HCT116 (cell line): ENCODE data around the gene KLHL2. TPM values are rescaled to one million over a fixed set of nuclear protein-coding genes. Genes with fewer than 3 reads are reported as not detected.

ENCODE experiments used
- ATAC-seq: fragments of 200-7000 bp; cut with Tn5 transposase; 2 replicates; pipeline ENCODE4 v1.9.1; 2020; ENCODE audit warnings: mild to moderate bottlenecking, moderate library complexity
- BruUV-seq: library from RNA; stranded (reverse); fragments of 400-500 nt; replicated peaks from 2 replicates; lab custom pipeline; 2021; lab: Mats Ljungman, UMichigan
- CTCF ChIA-PET: fragments of 300-600 bp; sonication (Branson Sonifier 250); formaldehyde crosslinking; loops from one replicate; lab custom pipeline; 2021; ENCODE audit warnings: antibody characterized with exemption; lab: Charles Lee
- POLR2A ChIA-PET: fragments of 300-600, 350-600 bp; sonication (Branson Sonifier 250); formaldehyde crosslinking; loops from one replicate; lab custom pipeline; 2021; ENCODE audit warnings: antibody characterized with exemption; lab: Charles Lee
- RAD21 ChIA-PET, 2 experiments: fragments of 300-600 bp; sonication (Branson Sonifier 250); formaldehyde crosslinking; loops; one replicate each; lab custom pipeline; 2023; ENCODE audit warnings: low total read pairs in 2 of 2; ENCODE audit not compliant: uncharacterized antibody in 2 of 2, unreplicated experiment in 2 of 2, low non-redundant PET in 1 of 2; lab: Charles Lee
- DNase-seq: peaks from one replicate; pipeline ENCODE4 v3.0.0-alpha.2; 2010; ENCODE audit warnings: low read depth, low spot score
- H2AFZ ChIP-seq: fragments of 200-600 bp; shearing (Covaris generic), sonication (generic); 2 replicates; pipeline ENCODE4 v1.6.1; 2017; ENCODE audit warnings: low read depth, mixed run types, mixed read lengths, antibody characterized with exemption, low read length; ENCODE audit not compliant: poor library complexity, severe bottlenecking
- H3K27ac ChIP-seq: 2 replicates; pipeline ENCODE4 v1.5.1; 2012; ENCODE audit warnings: low read depth, low read length
- H3K27me3 ChIP-seq: fragments of 200-600 bp; sonication (generic); 2 replicates; pipeline ENCODE4 v1.6.1; 2016; ENCODE audit warnings: mixed run types, low read length, mixed read lengths; ENCODE audit not compliant: insufficient read depth
- H3K36me3 ChIP-seq, 2 experiments: fragments of 200-500 bp in 1 of 2; fragments of 200-600 bp in 1 of 2; sonication (Bioruptor generic) in 1 of 2; sonication (generic) in 1 of 2; 2 replicates each; pipeline versions ENCODE4 v1.5.1 to v1.6.1; 2014 to 2016; ENCODE audit warnings: low read length in 2 of 2, inconsistent platforms in 1 of 2, mixed read lengths in 1 of 2, mixed run types in 1 of 2; ENCODE audit not compliant: insufficient read depth in 2 of 2, control insufficient read depth in 1 of 2
- H3K4me1 ChIP-seq, 2 experiments: fragments of 200-600 bp in 1 of 2; sonication (generic) in 1 of 2; 2 replicates each; pipeline versions ENCODE4 v1.5.1 to v1.6.1; 2012 to 2017; ENCODE audit warnings: low read length in 2 of 2, inconsistent platforms in 1 of 2, mild to moderate bottlenecking in 1 of 2, mixed read lengths in 1 of 2, mixed run types in 1 of 2, moderate library complexity in 1 of 2; ENCODE audit not compliant: insufficient read depth in 2 of 2, control insufficient read depth in 1 of 2
- H3K4me2 ChIP-seq: fragments of 200-600 bp; sonication (generic); 2 replicates; pipeline ENCODE4 v1.6.1; 2017; ENCODE audit warnings: mixed run types, low read length, mixed read lengths
- H3K4me3 ChIP-seq, 2 experiments: fragments of 200-600 bp in 1 of 2; sonication (generic) in 1 of 2; replicated peaks in 1 of 2; 2 replicates each; pipeline ENCODE4 v1.5.1; 2011 to 2016; ENCODE audit warnings: low read length in 2 of 2, control low read depth in 1 of 2, low read depth in 1 of 2, mild to moderate bottlenecking in 1 of 2, mixed read lengths in 1 of 2, mixed run types in 1 of 2
- H3K79me2 ChIP-seq: fragments of 200-600 bp; sonication (generic); 2 replicates; pipeline ENCODE4 v1.6.1; 2017; ENCODE audit warnings: mild to moderate bottlenecking, mixed run types, low read length, moderate library complexity, mixed read lengths; ENCODE audit not compliant: insufficient read depth
- H3K9ac ChIP-seq: fragments of 200-600 bp; sonication (generic); 2 replicates; pipeline ENCODE4 v1.6.1; 2016; ENCODE audit warnings: low read length, mixed read lengths
- H3K9me2 ChIP-seq: fragments of 200-600 bp; sonication (generic), shearing (Covaris generic); 2 replicates; pipeline ENCODE4 v1.6.1; 2017; ENCODE audit warnings: mixed run types, mild to moderate bottlenecking, moderate library complexity; ENCODE audit not compliant: insufficient read depth
- H3K9me3 ChIP-seq, 2 experiments: fragments of 200-500 bp in 1 of 2; fragments of 200-600 bp in 1 of 2; sonication (Bioruptor generic) in 1 of 2; sonication (generic) in 1 of 2; 2 replicates each; pipeline ENCODE4 v1.6.1; 2014 to 2017; ENCODE audit warnings: low read length in 2 of 2, mixed read lengths in 2 of 2, inconsistent platforms in 1 of 2, low read depth in 1 of 2, mild to moderate bottlenecking in 1 of 2, mixed run types in 1 of 2, moderate library complexity in 1 of 2; ENCODE audit not compliant: control insufficient read depth in 1 of 2, insufficient read depth in 1 of 2
- H4K20me1 ChIP-seq: fragments of 200-600 bp; sonication (generic), shearing (Covaris generic); 2 replicates; pipeline ENCODE4 v1.6.1; 2017; ENCODE audit warnings: mixed run types, mild to moderate bottlenecking, moderate library complexity; ENCODE audit not compliant: insufficient read depth
- ATF3 ChIP-seq: IDR thresholded peaks from 2 replicates; pipeline ENCODE4 v1.6.1; 2012
- CBX3 ChIP-seq: IDR thresholded peaks from 2 replicates; pipeline ENCODE4 v1.6.1; 2012; ENCODE audit warnings: low read depth
- EZH2 ChIP-seq: fragments of 200-600 bp; sonication (generic); IDR thresholded peaks from 2 replicates; pipeline ENCODE4 v1.6.1; 2017; ENCODE audit warnings: antibody characterized with exemption, mixed run types
- EZH2phosphoT487 ChIP-seq: fragments of 200-600 bp; IDR thresholded peaks from 2 replicates; pipeline ENCODE4 v1.6.1; 2018; ENCODE audit warnings: antibody characterized with exemption, borderline replicate concordance
- FOSL1 ChIP-seq: IDR thresholded peaks from 2 replicates; pipeline ENCODE4 v1.6.1; 2012; ENCODE audit warnings: low read depth
- JUND ChIP-seq: IDR thresholded peaks from 2 replicates; pipeline ENCODE4 v1.6.1; 2012
- POLR2AphosphoS5 ChIP-seq: IDR thresholded peaks from 2 replicates; pipeline ENCODE4 v1.6.1; 2011; ENCODE audit warnings: mild to moderate bottlenecking, low read depth, low read length, moderate library complexity
- RAD21 ChIP-seq: IDR thresholded peaks from 2 replicates; pipeline ENCODE4 v1.6.1; 2012; ENCODE audit warnings: low read depth, mild to moderate bottlenecking
- SP1 ChIP-seq: IDR thresholded peaks from 2 replicates; pipeline ENCODE4 v1.6.1; 2012; ENCODE audit warnings: low read depth
- TCF7L2 ChIP-seq: IDR thresholded peaks from 2 replicates; pipeline ENCODE4 v1.7.0; 2011; ENCODE audit warnings: borderline replicate concordance, inconsistent platforms; ENCODE audit not compliant: insufficient read depth, insufficient read length; ENCODE audit errors: extremely low read depth
- YY1 ChIP-seq: IDR thresholded peaks from 2 replicates; pipeline ENCODE4 v1.6.1; 2011; ENCODE audit warnings: low read length, low read depth, moderate library complexity, mild to moderate bottlenecking; ENCODE audit not compliant: insufficient replicate concordance; ENCODE audit errors: extremely low read depth
- ZFX ChIP-seq: fragments of 450-650 bp; IDR thresholded peaks from 2 replicates; pipeline ENCODE4 v1.6.1; 2017
- ZNF274 ChIP-seq: fragments of 200-500 bp; sonication (Bioruptor generic); IDR thresholded peaks from 2 replicates; pipeline ENCODE4 v1.6.1; 2014; ENCODE audit warnings: mild to moderate bottlenecking, low read depth, low read length, inconsistent platforms
- intact Hi-C: fragments of 100-400 bp; cut with micrococcal nuclease; formaldehyde crosslinking; loops from 2 replicates; pipeline ENCODE4 v1.10.0; 2022
- total RNA-seq: library from RNA; stranded (reverse); gene quantifications from one replicate; pipeline ENCODE4 v1.2.1, GENCODE V29; 2021; ENCODE audit not compliant: unreplicated experiment
- TF ChIP-seq, protein P1 (sequence below): IDR thresholded peaks from 2 replicates; pipeline ENCODE4 v1.6.1; 2012
- TF ChIP-seq, protein P2 (sequence below), 3 experiments: fragments of 200-600 bp in 1 of 3; sonication (generic) in 1 of 3; IDR thresholded peaks in 2 of 3; conservative IDR thresholded peaks in 1 of 3; 2 replicates each; pipeline ENCODE4 v1.5.1; 2012 to 2017; ENCODE audit warnings: low read depth in 2 of 3, low read length in 2 of 3, antibody characterized with exemption in 1 of 3, borderline replicate concordance in 1 of 3, control low read depth in 1 of 3, mild to moderate bottlenecking in 1 of 3, mixed read lengths in 1 of 3, mixed run types in 1 of 3, moderate library complexity in 1 of 3; ENCODE audit not compliant: insufficient read depth in 1 of 3
- TF ChIP-seq, protein P3 (sequence below): IDR thresholded peaks from 2 replicates; pipeline ENCODE4 v1.6.1; 2012; ENCODE audit warnings: low read depth

KLHL2 gene
- total RNA-seq, 1 experiment from 2014 or later: 24.6 TPM

- peaks cover 3% of the 10 kb centered on the region; the same call in 1 of the 2 replicates for H4K20me1 ChIP-seq
- H3K4me3 ChIP-seq: no peak overlapping the region
- H3K27me3 ChIP-seq: no peaks in the 10 kb centered on the region
- DNase-seq: no peak
- no peak for TF ChIP-seq TCF7L2
- no peaks in the 10 kb centered on the region for H3K9me2 ChIP-seq
- POLR2A ChIA-PET: no interaction called here
- intact Hi-C loops: no loop called here
- H3K4me2 ChIP-seq: no peak overlapping the region
- H3K79me2 ChIP-seq: no peaks in the 10 kb centered on the region
- no peak overlapping the region for H3K27ac ChIP-seq
- ATAC-seq: no peak
- H3K4me1 ChIP-seq: no peaks in the 10 kb centered on the region
- CTCF ChIA-PET: no interaction called here
- H3K9me3 ChIP-seq: no peaks in the 10 kb centered on the region
- H2AFZ ChIP-seq: no peak overlapping the region
- RAD21 ChIA-PET: no interaction called here
- no TSS peak for BruUV-seq
- peaks cover 0 to 5% of the 10 kb centered on the region in 2 experiments; a peak in 1 of 4 replicates for H3K36me3 ChIP-seq
- H3K9ac ChIP-seq: no peak overlapping the region
These were observed 95.3 kb downstream of the KLHL2 start for GRCh38 chr4:165302658-165303057.

DNA sequence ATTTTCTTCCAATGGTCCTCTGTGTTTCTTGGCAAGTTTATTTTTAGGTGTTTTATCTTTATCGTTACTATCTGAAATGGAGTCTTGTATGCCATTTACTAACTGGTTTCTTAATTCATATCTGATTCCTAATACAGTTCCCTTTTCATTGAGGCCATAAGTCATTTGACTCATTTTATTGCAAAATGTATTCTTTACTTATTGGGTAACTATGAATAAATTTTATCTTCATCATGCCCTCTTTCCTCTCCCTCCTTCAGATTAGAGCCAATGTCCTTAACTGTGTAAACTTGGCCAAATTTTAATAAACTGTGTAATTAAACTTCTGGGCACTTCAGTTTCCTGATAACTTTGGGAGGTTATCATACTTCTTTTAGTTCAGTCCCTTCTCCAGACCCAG is 100.8 kb downstream of the KLHL2 start:
- RAD21 ChIA-PET: no interaction called here
- H3K4me2 ChIP-seq: no peak overlapping the region
- no peak for DNase-seq
- no peak overlapping the region for H3K27ac ChIP-seq
- no peak overlapping the region for H3K4me3 ChIP-seq
- H2AFZ ChIP-seq: no peak overlapping the region
- peaks cover 3% of the 10 kb centered on the region; the same call in 1 of the 2 replicates for H4K20me1 ChIP-seq
- H3K27me3 ChIP-seq: no peaks in the 10 kb centered on the region
- no peak for ATAC-seq
- H3K9me2 ChIP-seq: no peaks in the 10 kb centered on the region
- POLR2A ChIA-PET: no interaction called here
- no peaks in the 10 kb centered on the region for H3K9me3 ChIP-seq
- CTCF ChIA-PET: no interaction called here
- no TSS peak for BruUV-seq
- H3K36me3 ChIP-seq: 0 out of 4 replicates have a peak, but pooled peaks cover 0 to 2% of the 10 kb centered on the region in 2 experiments
- H3K9ac ChIP-seq: no peak overlapping the region
- TF ChIP-seq, protein P1, sequence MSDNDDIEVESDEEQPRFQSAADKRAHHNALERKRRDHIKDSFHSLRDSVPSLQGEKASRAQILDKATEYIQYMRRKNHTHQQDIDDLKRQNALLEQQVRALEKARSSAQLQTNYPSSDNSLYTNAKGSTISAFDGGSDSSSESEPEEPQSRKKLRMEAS: no peak
- TF ChIP-seq, protein P2, sequence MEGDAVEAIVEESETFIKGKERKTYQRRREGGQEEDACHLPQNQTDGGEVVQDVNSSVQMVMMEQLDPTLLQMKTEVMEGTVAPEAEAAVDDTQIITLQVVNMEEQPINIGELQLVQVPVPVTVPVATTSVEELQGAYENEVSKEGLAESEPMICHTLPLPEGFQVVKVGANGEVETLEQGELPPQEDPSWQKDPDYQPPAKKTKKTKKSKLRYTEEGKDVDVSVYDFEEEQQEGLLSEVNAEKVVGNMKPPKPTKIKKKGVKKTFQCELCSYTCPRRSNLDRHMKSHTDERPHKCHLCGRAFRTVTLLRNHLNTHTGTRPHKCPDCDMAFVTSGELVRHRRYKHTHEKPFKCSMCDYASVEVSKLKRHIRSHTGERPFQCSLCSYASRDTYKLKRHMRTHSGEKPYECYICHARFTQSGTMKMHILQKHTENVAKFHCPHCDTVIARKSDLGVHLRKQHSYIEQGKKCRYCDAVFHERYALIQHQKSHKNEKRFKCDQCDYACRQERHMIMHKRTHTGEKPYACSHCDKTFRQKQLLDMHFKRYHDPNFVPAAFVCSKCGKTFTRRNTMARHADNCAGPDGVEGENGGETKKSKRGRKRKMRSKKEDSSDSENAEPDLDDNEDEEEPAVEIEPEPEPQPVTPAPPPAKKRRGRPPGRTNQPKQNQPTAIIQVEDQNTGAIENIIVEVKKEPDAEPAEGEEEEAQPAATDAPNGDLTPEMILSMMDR (IDR thresholded peaks at IDR 0.05 in 2 of 3, conservative IDR thresholded peaks at IDR 0.05 in 1 of 3; ENCODE audit: borderline replicate concordance in 1 of 3, insufficient read depth in 1 of 3, low read depth in 2 of 3, low read length in 2 of 3): no peak
- TF ChIP-seq YY1 (no peak), EZH2 (no peak), ZNF274 (no peak), ATF3 (no peak), RAD21 (no peak), JUND (no peak), FOSL1 (no peak), TCF7L2 (no peak), POLR2AphosphoS5 (no peak), EZH2phosphoT487 (no peak), SP1 (no peak), CBX3 (no peak), ZFX (no peak)
- TF ChIP-seq, protein P3, sequence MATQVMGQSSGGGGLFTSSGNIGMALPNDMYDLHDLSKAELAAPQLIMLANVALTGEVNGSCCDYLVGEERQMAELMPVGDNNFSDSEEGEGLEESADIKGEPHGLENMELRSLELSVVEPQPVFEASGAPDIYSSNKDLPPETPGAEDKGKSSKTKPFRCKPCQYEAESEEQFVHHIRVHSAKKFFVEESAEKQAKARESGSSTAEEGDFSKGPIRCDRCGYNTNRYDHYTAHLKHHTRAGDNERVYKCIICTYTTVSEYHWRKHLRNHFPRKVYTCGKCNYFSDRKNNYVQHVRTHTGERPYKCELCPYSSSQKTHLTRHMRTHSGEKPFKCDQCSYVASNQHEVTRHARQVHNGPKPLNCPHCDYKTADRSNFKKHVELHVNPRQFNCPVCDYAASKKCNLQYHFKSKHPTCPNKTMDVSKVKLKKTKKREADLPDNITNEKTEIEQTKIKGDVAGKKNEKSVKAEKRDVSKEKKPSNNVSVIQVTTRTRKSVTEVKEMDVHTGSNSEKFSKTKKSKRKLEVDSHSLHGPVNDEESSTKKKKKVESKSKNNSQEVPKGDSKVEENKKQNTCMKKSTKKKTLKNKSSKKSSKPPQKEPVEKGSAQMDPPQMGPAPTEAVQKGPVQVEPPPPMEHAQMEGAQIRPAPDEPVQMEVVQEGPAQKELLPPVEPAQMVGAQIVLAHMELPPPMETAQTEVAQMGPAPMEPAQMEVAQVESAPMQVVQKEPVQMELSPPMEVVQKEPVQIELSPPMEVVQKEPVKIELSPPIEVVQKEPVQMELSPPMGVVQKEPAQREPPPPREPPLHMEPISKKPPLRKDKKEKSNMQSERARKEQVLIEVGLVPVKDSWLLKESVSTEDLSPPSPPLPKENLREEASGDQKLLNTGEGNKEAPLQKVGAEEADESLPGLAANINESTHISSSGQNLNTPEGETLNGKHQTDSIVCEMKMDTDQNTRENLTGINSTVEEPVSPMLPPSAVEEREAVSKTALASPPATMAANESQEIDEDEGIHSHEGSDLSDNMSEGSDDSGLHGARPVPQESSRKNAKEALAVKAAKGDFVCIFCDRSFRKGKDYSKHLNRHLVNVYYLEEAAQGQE: no peak
- H3K4me1 ChIP-seq: no peaks in the 10 kb centered on the region
- H3K79me2 ChIP-seq: no peaks in the 10 kb centered on the region
- intact Hi-C loops: no loop called here
